Kidney (tissue), 14 donors: ENCODE data around the gene TENT4A. TPM values are rescaled to one million over a fixed set of nuclear protein-coding genes. Genes with fewer than 3 reads are reported as not detected.

Source experiments
- DNase-seq, 5 donors: peaks; one replicate each; pipeline ENCODE4 v3.0.0-alpha.2; 2013 to 2020
- FAIRE-seq: peaks from 2 replicates; lab custom pipeline; 2012; peaks lifted over from hg19 to GRCh38; lab: Jason Lieb, UNC
- H3K27ac ChIP-seq, 2 donors: one replicate each; pipeline ENCODE4 v1.7.0; 2013; ENCODE audit warnings: low read depth in 2 of 2, low read length in 2 of 2, inconsistent platforms in 1 of 2
- H3K27me3 ChIP-seq: one replicate; pipeline ENCODE4 v1.7.1; 2013; ENCODE audit warnings: low read length, inconsistent platforms; ENCODE audit not compliant: control insufficient read depth, insufficient read depth
- H3K36me3 ChIP-seq, 3 donors: one replicate each; pipeline versions ENCODE4 v1.7.0 to v1.7.1; 2013; ENCODE audit warnings: low read length in 3 of 3, control low read depth in 1 of 3, inconsistent platforms in 1 of 3; ENCODE audit not compliant: insufficient read depth in 3 of 3, control insufficient read depth in 2 of 3
- H3K4me1 ChIP-seq, 3 donors: one replicate each; pipeline versions ENCODE4 v1.7.0 to v1.7.1; 2013; ENCODE audit warnings: low read length in 3 of 3, inconsistent platforms in 1 of 3, low read depth in 1 of 3; ENCODE audit not compliant: control insufficient read depth in 2 of 3, insufficient read depth in 2 of 3
- H3K4me3 ChIP-seq, 3 donors: one replicate each; pipeline versions ENCODE4 v1.7.0 to v1.8.1; 2013; ENCODE audit warnings: low read length in 3 of 3, control low read depth in 1 of 3, inconsistent platforms in 1 of 3
- H3K9ac ChIP-seq, 3 donors: one replicate each; pipeline versions ENCODE4 v1.7.0 to v1.7.1; 2013; ENCODE audit warnings: low read length in 3 of 3, control low read depth in 1 of 3, inconsistent platforms in 1 of 3
- H3K9me3 ChIP-seq, 3 donors: one replicate each; pipeline versions ENCODE4 v1.7.0 to v1.7.1; 2013; ENCODE audit warnings: low read length in 3 of 3, control low read depth in 1 of 3, inconsistent platforms in 1 of 3; ENCODE audit not compliant: control insufficient read depth in 2 of 3, insufficient read depth in 1 of 3
- CTCF ChIP-seq: IDR thresholded peaks from 3 replicates; pipeline ENCODE4 v1.5.1; 2012; ENCODE audit warnings: mild to moderate bottlenecking, moderate library complexity, borderline replicate concordance; ENCODE audit not compliant: insufficient read depth; ENCODE audit errors: extremely low read depth
- intact Hi-C: fragments of 100-400 bp; cut with DNase I; formaldehyde crosslinking; loops from one replicate; pipeline ENCODE4 v1.11.1; 2022
- polyA plus RNA-seq: library from polyadenylated mRNA; stranded (reverse); fragments of 350-450 nt; fragmentation: Illumina TruSeq; extraction: RNeasy Lipid Tissue Mini Kit (QIAGEN cat#74804); gene quantifications from one replicate; pipeline ENCODE4 v1.2.3, GENCODE V29; 2014; ENCODE audit warnings: low read depth, low replicate concordance; ENCODE audit not compliant: insufficient read depth
- total RNA-seq: library from RNA; stranded (reverse); fragmentation: NEBNext Ultra II Directional; extraction: Animal tissue kit (Norgen Biotek cat#: 25700); gene quantifications from one replicate; pipeline ENCODE4 v1.2.1, GENCODE V29; 2021
- donor health status: control.
- donor health status: control.
- donor health status: control.
- donor health status: control.
- donor health status: control.
- donor health status: DM: yes; HTN: yes; CAD: no.
- donor health status: Normal renal cell carcinoma (clear cell type).

Gene TENT4A
- total and polyA plus RNA-seq, 2 donors from 2014 or later: 4.8 to 22.8 TPM

DNA sequence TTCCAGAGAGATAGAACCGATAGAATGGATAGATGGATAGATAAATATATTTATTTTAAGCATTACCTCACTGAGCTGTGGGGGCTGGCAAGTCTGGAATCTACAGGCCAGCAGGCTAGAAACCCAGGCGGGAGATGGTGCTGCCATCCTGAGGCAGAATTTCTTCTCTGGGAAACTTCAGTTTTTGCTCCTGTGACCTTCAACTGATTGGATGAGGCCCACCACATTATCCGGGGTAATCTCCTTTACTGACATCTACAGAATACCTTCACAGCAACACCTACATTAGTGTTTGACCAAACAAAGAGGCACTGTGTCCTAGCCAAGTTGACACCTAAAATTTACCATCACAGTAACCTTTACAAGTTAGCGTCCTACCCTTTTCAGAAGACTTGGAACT is 29.2 kb upstream of the TENT4A start:
- H3K4me3 ChIP-seq: no peak overlapping the region
- no peak overlapping the region for H3K27ac ChIP-seq
- no peak for TF ChIP-seq CTCF
- no peaks in the 10 kb centered on the region for H3K36me3 ChIP-seq
- no peaks in the 10 kb centered on the region for H3K27me3 ChIP-seq
- H3K9ac ChIP-seq: no peak overlapping the region
- no peaks in the 10 kb centered on the region for H3K4me1 ChIP-seq
- DNase-seq (no peak), FAIRE-seq (no peak)
- no peaks in the 10 kb centered on the region for H3K9me3 ChIP-seq
- intact Hi-C loops: no loop called here

GRCh38 chr5:6686501-6686900 is 26.7 kb upstream of the TENT4A start:
- no peak for TF ChIP-seq CTCF
- Histone ChIP-seq H3K27me3 (no peaks in the 10 kb centered on the region), H3K9me3 (no peaks in the 10 kb centered on the region), H3K27ac (no peak overlapping the region), H3K36me3 (no peaks in the 10 kb centered on the region), H3K4me1 (no peaks in the 10 kb centered on the region), H3K9ac (no peak overlapping the region), H3K4me3 (peak overlapping the region in 1 of 3 donors; percentile 59)
- FAIRE-seq (no peak), DNase-seq (no peak)
- intact Hi-C loops: no loop called here

- no peak for FAIRE-seq
These were observed 26.3 kb upstream of the TENT4A start for GRCh38 chr5:6686915-6687409.

More at GRCh38 chr5:6686915-6687409, 26.3 kb upstream of the TENT4A start:
- Histone ChIP-seq H3K27ac (no peak overlapping the region), H3K36me3 (no peaks in the 10 kb centered on the region), H3K4me1 (no peaks in the 10 kb centered on the region), H3K9me3 (no peaks in the 10 kb centered on the region), H3K27me3 (no peaks in the 10 kb centered on the region), H3K4me3 (peak overlapping the region; percentile 59 to 75 (median 70)), H3K9ac (peak overlapping the region in 1 of 3 donors; percentile 42)
- peak in 3 of 5 donors; percentile 59 to 87 (median 86) for DNase-seq
- intact Hi-C loops: no loop called here
- TF ChIP-seq CTCF: no peak
